Fibroblast of skin of abdomen (primary cell): Measurements from ENCODE around the gene PML.

ENCODE experiments used
- DNase-seq: peaks from one replicate; pipeline ENCODE4 v3.0.0-alpha.2; 2013

Gene PML

DNA sequence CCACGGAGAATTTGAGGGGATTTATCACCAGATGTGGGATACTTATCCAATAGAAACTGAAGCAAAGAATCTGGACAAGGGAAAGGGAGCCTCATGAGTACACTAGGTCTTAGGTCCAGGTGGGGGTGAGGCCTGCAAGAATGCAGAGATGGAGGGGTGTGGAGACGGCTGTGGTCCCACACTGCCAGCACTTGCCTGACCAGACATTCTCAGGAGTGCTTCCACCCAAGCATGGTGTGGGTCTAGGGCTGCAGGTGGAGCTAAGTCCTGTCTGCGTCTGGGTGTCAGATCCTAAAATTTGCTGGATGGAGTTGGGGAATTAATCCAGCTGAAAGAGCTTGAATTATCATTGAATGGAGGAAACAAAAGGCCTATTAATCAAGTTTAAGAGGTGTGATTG is 14.4 kb downstream of the PML start:
- DNase-seq: no peak

DNA sequence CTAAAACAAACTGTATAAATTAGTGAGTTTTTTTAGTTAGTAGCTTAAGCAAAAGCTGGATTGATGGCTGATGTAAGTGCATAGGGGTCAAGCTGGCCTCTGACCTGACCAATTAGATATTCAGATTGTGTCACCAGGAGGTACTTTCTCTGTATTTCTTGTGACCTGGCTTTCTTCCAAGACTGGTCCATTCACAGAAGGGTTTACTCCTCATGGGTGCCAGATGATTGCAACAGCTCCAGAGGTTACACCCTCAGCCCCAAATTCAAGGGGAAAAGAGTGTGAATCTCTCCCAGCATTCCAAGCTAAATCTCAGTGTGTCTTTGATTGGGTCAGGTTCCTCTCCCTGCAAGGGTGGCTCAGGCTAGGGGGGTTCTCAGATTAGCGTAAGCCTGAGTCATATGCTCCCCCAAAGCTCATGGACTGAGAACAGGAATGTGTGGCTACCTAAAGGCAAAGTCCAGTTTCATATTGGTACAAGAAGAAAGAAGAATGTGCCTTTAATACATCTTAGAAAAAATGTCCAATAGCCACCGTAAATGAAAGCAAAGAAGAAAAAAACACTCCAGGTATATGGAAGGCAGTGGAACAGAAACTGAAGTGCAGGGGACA is 16.5 kb downstream of the PML start:
- no peak for DNase-seq

DNA sequence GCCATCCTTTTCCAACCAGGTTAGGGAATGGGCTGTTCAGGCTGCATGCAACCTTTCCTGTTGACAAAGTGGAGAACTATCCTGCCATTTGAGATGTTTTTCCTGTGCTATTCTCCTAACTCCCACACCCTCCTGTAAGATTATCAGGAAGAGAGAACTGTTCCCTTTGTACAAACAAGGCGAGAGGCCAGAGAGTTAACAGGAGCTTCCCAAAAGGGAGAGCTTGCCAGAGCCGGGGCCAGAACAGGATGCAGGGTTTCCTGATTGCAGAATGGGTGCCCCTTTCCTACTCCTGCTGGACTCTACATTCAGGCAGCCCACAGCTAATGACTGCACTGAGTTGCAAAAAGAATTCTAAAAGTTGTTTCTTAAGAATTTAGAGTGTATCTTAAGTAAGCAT is 17.1 kb downstream of the PML start:
- DNase-seq: no peak

DNA sequence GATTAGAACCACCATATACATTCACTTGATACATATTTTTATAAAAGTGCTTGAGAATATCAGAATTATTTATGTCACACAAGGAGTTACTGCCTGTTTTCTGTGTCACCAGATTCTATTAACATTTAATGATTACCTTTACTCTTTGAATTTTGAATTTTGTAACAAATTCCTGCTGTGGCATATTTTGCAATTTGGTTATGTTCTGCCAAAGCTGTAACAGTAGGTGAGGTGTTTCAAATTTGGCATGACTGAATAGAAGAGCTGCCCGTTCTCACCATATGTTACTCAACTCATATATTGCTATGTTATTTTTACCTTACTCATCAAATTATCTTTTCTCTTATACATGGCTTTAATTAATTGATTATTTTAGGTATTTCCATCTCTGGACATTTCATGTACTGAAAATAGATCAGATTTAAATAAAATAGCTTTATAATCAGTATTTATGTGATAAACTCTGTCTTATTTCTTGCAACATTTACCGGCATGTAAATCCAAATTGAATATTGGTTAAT is 18.9 kb downstream of the PML start:
- DNase-seq: no peak

DNA sequence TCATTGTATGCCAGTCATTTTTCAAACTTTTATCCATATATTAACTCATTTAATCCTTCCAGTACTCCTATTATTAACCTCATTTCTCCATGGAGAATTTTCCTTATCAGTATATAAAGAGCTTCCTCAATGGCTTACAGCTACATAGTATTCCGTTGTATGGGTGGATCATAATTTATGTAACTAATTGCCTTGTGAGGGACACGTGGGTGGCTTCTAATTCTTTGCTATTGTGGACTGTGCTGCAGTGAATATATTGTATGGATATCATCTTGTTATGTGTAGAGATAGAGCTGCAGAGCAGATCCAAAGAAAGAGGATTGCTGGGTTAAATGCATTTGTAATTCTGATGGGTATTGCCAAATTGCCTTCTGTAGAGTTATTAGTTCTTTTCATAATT is 25.2 kb downstream of the PML start:
- no peak for DNase-seq

DNA sequence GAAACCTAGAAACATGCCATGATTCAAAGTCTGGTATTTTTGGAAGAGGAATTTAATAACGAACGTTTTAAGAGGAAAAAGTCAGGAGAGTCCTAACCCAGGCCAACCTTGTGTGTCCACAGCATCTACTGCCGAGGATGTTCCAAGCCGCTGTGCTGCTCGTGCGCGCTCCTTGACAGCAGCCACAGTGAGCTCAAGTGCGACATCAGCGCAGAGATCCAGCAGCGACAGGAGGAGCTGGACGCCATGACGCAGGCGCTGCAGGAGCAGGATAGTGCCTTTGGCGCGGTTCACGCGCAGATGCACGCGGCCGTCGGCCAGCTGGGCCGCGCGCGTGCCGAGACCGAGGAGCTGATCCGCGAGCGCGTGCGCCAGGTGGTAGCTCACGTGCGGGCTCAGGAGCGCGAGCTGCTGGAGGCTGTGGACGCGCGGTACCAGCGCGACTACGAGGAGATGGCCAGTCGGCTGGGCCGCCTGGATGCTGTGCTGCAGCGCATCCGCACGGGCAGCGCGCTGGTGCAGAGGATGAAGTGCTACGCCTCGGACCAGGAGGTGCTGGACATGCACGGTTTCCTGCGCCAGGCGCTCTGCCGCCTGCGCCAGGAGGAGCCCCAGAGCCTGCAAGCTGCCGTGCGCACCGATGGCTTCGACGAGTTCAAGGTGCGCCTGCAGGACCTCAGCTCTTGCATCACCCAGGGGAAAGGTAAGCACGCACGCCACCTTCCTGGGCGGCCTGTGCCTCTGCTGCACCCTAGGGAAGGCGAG is 28.4 kb downstream of the PML start:
- DNase-seq: no peak

DNA sequence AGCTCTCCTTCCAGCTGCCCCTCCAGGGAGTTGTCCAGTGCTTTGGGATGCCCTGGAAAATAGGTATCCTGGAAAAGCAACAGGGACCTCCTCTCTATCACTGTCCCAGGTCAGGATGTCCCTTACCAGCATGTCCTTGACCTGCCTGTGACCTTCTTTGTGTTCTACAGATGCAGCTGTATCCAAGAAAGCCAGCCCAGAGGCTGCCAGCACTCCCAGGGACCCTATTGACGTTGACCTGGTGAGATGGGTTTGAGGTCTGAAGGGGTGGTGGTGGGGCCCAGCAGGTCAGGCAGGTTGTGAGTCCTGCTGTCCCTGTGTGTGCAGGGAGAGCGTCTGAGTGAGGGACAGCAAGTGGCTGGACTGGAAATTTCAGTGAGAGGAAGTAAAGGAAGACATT is 30.2 kb downstream of the PML start:
- no peak for DNase-seq

DNA sequence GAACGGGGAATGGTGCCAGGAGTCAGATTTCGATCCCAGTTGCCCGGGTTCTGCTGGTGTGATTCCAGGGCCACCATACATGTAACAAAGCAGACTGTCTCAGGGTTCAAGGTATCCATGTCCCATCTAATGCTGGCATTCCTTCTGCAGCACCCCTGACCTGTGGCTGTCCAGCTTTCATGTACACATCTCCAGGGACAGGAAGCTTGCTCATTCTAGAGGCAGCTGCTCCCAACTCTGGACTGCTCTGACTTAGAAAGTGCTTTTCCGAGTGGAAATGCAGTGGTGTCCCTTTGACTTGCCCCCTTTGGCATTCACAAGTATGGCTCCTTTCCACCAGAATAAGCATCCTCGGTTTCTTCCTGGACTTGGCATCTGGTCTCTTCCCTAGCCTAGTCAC is 30.9 kb downstream of the PML start:
- DNase-seq: no peak

DNA sequence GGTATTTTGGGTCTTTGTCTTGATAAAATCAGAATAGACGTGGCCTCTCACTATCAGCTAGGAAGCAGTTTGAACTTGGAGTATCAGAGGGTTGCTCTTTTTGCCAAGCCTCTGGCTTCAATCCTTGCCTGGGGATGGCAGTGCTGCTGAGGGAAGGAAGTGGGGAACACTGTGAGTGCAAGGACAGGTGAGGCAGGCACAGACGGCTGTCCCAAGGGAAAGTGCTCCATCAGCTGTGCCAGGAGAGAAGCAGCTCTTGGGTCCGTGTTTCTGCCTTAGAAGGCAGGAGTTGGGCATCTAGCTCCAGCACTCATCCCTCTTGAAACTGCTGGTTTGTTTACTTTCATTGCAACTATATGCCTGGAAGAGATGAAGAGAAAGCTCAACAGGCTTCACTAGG is 33.2 kb downstream of the PML start:
- no peak for DNase-seq

DNA sequence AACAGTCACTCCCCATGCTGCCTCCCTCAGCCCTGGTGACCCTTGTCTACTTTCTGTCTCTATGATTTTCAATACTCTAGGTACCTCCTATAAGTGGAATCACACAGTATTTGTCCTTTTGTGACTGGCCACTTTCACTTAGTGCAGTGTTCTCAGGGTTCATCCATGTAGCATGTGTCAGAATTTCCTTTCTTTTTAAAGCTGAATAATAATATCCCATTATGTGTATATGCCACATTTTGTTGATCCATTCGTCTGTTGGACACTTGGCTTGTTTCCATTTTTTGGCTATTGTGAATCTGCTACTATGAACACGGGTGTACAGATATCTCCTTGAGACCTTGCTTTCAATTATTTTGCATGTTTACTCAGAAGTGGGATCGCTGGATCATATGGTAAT is 34.1 kb downstream of the PML start:
- DNase-seq: no peak

DNA sequence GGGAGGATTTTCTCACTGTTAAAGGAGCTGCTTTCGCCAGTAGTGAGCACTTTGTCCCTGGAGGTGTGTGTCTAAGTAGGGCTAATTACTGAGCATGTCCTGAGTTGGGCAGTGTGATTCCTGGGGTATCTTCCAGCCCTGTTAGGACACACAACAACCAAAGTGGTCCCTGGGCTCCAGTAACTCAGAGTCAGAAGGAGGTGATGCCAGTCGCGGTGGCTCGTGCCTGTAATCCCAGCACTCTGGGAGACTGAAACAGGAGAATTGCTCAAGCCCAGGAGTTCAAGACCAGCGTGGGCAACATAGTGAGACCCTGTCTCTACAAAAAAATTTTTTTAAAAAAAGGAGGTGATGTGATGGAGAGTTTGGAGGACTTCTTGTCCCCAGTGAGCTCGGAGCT is 37.5 kb downstream of the PML start:
- DNase-seq: no peak

DNA sequence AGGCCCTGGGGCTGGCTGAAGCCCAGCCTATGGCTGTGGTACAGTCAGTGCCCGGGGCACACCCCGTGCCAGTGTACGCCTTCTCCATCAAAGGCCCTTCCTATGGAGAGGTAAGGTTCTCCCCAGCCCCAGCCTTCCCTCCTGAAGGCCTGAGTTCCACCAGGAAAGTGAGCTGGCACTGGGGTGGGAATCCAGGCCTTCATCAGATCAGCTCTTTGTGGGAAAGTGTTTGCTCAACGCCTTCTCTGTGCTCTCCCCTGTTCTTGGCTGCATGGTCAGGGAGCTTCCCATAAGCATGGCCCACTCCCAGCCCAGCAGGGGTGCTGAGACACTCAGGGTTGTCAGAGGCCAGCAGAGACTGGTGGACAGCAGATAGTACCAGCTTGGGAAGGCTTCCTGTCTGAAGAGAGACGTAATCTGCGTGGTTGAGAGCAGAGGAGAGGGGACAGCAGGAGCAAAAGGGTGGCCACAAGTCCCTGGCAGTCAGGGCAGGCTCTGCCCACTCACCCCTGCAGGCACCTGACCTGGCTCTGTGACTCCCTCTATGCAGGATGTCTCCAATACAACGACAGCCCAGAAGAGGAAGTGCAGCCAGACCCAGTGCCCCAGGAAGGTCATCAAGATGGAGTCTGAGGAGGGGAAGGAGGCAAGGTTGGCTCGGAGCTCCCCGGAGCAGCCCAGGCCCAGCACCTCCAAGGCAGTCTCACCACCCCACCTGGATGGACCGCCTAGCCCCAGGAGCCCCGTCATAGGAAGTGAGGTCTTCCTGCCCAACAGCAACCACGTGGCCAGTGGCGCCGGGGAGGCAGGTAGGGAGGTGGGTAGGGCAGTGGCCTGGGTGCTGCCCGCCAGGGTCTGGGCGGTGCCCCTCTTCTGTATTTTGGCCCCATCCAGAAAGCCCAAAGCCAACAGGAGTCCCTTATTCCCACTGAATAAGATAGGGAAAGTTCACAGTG is 38.4 kb downstream of the PML start:
- no peak for DNase-seq

DNA sequence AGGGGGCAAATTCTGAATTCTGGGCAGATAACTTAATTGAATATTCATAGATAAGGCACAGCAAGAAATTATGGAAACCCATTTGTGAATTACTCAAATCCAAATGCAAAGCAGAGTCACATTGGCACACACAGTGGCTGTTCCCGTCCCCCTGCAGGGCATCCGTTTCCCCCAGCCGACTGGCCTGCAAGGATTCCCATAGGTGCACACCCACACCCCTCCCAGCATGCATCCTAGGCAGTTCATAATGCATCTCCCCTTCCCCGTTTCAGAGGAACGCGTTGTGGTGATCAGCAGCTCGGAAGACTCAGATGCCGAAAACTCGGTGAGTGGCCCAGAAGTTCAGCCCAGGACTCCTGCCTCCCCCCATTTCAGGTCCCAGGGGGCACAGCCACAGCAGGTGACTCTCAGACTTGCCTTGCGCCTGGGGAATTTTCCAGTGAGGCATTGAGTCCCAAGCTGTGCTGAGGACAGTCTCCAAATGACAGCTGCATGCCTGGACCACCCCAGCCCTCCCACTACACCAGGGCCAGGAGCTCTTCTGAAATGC is 39.8 kb downstream of the PML start:
- DNase-seq: no peak

DNA sequence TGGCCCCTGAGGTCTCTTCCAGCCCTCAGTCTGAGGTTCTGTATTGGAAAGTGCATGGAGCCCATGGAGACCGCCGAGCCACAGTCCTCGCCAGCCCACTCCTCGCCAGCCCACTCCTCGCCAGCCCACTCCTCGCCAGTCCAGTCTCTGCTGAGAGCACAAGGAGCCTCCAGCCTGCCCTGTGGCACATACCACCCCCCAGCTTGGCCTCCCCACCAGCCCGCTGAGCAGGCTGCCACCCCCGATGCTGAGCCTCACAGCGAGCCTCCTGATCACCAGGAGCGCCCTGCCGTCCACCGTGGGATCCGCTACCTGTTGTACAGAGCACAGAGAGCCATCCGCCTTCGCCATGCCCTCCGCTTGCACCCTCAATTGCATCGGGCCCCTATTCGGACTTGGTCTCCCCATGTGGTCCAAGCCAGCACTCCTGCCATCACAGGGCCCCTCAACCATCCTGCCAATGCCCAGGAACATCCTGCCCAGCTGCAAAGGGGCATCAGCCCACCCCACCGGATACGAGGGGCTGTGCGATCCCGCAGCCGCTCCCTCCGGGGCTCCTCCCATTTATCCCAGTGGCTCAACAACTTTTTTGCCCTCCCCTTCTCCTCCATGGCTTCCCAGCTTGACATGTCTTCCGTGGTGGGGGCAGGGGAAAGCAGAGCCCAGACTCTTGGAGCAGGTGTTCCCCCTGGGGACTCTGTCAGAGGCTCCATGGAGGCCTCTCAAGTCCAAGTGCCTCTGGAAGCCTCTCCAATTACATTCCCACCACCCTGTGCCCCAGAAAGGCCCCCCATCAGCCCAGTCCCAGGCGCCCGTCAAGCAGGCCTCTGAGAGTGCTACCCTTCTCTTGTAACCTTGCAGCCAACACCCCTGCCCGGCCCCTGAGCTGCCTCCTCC is 40.9 kb downstream of the PML start:
- no peak for DNase-seq

DNA sequence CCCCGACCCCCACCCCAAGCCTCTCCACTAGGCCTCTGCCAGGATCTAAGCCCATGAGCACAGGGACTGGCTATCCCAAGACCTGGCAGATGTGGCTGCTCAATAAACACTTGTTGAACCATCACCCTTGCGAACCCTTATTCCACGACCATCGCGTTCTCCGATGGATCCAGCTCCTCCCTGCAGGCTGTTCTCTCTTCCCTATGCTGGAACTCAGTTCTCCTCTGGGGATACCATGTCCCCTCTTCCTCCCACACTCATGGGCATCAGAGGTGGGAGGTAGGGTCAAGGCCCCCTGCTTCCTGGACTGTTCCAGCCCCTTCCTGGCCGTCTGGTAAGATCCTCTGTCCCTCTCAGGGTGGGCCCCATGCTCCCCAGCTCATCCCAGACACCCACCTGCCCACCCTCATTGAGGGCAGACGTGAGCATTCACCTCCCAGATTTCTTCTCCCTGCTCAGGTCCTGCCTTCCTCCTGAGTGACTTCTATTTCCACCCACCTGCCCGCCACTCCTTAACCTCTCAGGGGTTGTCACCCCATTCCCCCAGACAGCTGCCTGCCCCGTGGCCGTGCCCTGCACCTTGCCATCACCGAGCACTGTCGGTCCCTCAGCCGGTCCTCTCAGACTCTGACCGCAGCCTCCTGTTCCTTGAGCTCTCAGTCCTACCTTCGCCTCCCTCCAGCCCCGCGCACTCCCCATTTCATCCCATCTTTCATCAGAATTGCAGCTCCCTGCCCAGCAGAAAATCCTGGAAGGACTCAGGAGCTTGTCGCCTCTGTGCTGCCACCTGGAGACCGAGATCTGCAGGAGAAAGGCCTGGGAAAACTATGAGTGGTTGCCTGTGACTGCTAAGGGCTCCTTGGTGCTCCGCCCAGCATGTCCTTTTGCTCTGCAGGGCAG is 42.0 kb downstream of the PML start:
- DNase-seq: peak; percentile 65

DNA sequence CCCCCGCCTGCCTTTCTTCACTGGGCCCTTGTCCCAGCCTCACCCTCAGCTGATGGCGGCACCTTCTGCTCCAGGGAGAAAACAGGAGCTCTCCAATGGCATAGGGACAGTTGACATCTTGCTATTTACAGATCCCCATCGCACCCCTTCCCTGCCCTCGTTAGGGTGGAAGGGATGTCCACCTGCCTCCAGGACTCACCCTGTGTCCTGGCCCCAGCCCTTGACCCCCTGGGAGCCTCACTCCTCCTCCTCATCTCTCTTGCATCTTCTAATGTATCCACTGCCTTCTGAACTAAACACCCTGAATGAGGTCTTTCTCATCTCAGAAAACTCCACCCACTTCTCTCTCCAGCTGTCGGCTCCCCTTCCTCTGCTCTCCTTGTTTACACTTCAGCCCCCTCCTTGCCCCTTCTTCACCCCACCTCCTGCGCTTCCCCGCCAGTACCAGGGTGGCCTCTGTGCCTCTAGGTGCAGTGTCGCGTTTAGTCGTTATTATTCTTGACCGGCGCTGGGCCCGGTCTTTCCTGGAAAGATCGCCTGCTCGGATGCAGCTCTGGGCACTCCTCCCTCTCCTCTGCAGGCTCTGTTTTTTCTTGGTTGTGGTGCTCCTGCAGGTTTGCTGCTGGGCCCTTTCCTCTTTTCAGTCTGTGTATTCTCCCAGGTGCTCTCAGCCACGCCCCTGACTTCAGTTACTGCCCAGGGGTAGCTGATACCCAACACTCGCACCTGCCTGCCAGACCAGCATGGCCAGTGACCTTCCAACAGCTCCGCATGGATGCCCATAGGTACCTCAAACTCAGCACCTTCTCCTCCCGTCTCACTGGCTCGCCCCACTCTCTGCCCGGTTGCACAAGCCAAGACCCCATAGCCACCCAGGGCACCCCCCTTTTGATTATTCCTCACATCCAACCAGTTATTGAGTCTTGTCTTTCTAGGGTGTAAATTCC is 42.9 kb downstream of the PML start:
- DNase-seq: no peak

DNA sequence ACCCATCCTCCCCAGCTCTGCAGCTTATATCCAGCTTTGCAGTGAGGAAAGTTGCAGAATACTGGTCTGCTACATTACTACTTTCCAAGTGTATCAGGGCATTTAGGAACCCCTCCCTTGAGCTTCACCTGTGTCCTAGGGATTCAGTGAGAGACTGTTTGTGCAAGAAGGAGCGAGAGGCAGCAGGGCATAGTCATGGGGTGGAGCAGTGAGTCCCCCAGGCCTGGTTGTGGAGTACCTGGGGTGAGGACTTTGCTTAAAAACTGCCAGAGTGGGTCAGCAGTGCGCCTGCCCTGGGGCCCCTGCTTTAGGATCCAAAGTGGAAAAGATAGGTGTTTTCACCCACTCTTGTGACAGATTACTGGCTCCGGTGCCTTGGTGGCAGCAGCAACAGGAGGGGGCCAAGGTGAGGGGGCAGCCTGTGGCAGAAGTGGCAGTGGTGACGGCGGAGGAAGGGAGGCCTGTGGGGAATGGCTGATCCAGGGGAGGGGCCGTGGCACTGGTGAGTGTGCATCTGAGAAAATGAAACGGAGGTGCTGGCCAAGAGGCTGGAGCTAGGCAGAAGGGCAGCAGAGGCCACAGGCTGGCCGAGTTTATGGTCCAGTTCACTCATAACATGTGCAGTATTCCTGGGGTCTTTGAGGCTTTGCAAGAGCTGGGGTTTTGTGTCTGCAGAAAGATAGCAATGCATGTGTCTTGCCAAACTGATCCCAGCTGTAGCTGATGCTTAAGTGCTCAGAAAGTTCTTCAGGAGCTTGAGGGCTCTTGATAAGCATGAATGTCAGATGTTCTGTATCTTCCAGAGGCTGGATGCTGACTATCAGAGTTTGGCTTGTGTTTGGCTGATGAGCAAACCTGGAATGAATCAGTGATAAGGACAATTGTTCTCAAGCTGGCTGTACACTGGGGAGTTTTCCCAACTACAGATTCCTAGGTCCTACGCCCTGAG is 44.5 kb downstream of the PML start:
- peak; percentile 36 for DNase-seq

DNA sequence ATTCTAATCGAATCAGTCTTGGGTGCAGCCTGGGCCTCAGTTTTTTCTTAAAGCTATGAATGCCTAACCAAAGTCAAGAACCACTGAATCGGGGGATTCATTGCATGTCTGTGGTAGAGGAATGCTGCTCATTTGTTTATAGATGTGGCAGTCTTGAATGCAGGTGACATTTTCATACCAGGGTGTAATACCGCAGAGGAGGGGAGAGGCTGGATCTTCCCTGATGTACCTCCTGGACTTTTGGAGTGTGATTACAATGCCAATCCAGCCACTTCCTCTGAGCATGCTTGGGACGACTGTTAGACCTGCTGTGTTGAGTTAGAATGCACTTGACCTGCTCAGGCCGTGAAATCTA is 45.1 kb downstream of the PML start:
- no peak for DNase-seq
